Measurements from ENCODE around the gene ACE. TPM values are rescaled to one million over a fixed set of nuclear protein-coding genes. Genes with fewer than 3 reads are reported as not detected.
A peak's percentile ranks its signal among the peaks of the same experiment; 100 is the strongest.

The ACE gene
- total RNA-seq, 1 experiment from 2014 or later: 5.4 TPM

DNA sequence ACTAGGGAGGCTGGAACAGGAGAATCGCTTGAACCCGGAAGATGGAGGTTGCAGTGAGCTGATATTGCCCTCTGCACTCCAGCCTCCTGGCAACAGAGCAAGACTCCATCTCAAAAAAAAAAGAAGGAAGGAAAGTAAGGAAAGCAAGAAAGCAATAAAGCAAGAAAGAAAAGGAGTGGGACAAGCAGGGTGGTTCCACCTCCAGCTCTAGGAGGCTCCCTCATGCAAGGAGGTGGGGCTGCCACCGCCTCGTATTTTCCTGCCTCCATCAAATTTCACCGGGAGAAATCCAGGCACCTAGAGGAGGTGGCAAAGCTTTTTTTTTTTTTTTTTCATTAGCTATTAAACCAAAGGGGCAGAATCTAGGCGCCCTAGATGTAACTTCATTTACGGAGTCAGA lies 31.8 kb upstream of the ACE start:
- WGBS (ENCODE audit: extremely low coverage, insufficient read length, low lambda C conversion rate): no CpG with 5 or more reads among the region's 7 CpGs
- no peak overlapping the region for H4K8ac ChIP-seq (replicated peaks; ENCODE audit: insufficient read length, low read depth, low read length)
- H3K18ac ChIP-seq (ENCODE audit: insufficient read length, low read depth, low read length): no peak overlapping the region
- peak overlapping the region; percentile 36 for H3K4me2 ChIP-seq (ENCODE audit: insufficient read depth, insufficient read length, low read length)
- no peaks in the 10 kb centered on the region for H3K9me3 ChIP-seq (ENCODE audit: control insufficient read depth, low read depth, low read length)
- H3K56ac ChIP-seq (ENCODE audit: insufficient read length, low read depth, low read length): no peak overlapping the region
- peaks cover 2% of the 10 kb centered on the region; the same call in 1 of the 2 replicates for H3K4me1 ChIP-seq (ENCODE audit: insufficient read depth, low read length)
- Mint-ChIP-seq H3K9me3 (peaks cover 0 to 3% of the 10 kb centered on the region in 2 experiments; a peak in 1 of 5 replicates), H3K4me1 (peaks cover 27 to 41% of the 10 kb centered on the region in 2 experiments), H3K4me3 (peak overlapping the region; percentile 66 to 77), H3K27me3 (ENCODE audit: low read depth) (peaks cover 23% of the 10 kb centered on the region), H3K27ac (no peak overlapping the region), H3K36me3 (ENCODE audit: insufficient read depth in 1 of 3, low read depth in 3 of 3) (0 out of 7 replicates have a peak, but pooled peaks cover 0 to 4% (median 0%) of the 10 kb centered on the region in 3 experiments)
- no peak for DNase-seq
- H2BK15ac ChIP-seq (ENCODE audit: low read depth, low read length): no peak overlapping the region
- no peak overlapping the region for H3K4ac ChIP-seq (ENCODE audit: low read depth, low read length)
- TF ChIP-seq, protein P1, sequence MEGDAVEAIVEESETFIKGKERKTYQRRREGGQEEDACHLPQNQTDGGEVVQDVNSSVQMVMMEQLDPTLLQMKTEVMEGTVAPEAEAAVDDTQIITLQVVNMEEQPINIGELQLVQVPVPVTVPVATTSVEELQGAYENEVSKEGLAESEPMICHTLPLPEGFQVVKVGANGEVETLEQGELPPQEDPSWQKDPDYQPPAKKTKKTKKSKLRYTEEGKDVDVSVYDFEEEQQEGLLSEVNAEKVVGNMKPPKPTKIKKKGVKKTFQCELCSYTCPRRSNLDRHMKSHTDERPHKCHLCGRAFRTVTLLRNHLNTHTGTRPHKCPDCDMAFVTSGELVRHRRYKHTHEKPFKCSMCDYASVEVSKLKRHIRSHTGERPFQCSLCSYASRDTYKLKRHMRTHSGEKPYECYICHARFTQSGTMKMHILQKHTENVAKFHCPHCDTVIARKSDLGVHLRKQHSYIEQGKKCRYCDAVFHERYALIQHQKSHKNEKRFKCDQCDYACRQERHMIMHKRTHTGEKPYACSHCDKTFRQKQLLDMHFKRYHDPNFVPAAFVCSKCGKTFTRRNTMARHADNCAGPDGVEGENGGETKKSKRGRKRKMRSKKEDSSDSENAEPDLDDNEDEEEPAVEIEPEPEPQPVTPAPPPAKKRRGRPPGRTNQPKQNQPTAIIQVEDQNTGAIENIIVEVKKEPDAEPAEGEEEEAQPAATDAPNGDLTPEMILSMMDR (conservative IDR thresholded peaks at IDR 0.05): no peak
- H4K20me1 ChIP-seq (ENCODE audit: control insufficient read depth, insufficient read depth, insufficient read length): peaks cover 4% of the 10 kb centered on the region
- peaks cover 14% of the 10 kb centered on the region for H3K23me2 ChIP-seq (ENCODE audit: insufficient read length, low read depth, low read length, poor library complexity, severe bottlenecking)
- no peak overlapping the region for H3K14ac ChIP-seq (ENCODE audit: insufficient read depth, low read length)
- H3T11ph ChIP-seq (ENCODE audit: low read length): no peak overlapping the region
- no peak overlapping the region for H2BK20ac ChIP-seq (ENCODE audit: low read depth, low read length, poor library complexity, severe bottlenecking)
- H2AK5ac ChIP-seq (ENCODE audit: insufficient read length, low read length): no peak overlapping the region
- H2AFZ ChIP-seq (ENCODE audit: low read length): no peak overlapping the region
- H3K79me1 ChIP-seq (ENCODE audit: insufficient read depth, low read depth, low read length, poor library complexity, severe bottlenecking): no peaks in the 10 kb centered on the region
- H4K91ac ChIP-seq (ENCODE audit: insufficient read length, low read depth, low read length): no peak overlapping the region
- no peak overlapping the region for H4K5ac ChIP-seq (ENCODE audit: insufficient read length, low read depth, low read length)
- H2BK120ac ChIP-seq (ENCODE audit: low read depth, low read length, poor library complexity, severe bottlenecking): no peak overlapping the region
- H3K27ac ChIP-seq (ENCODE audit: insufficient read length, low read depth, low read length): no peak overlapping the region
- H3K27me3 ChIP-seq (ENCODE audit: insufficient read depth, low read length): no peaks in the 10 kb centered on the region; the same call in 1 of the 2 replicates
- H2BK5ac ChIP-seq (ENCODE audit: insufficient read length, low read length): no peak overlapping the region
- no peak overlapping the region for H3K9ac ChIP-seq (ENCODE audit: extremely low read depth, insufficient read length, low read length)
- no peaks in the 10 kb centered on the region for H3K79me2 ChIP-seq (ENCODE audit: insufficient read depth, low read length)
- H3K23ac ChIP-seq (ENCODE audit: insufficient read length, low read depth, low read length): no peak overlapping the region
- no peak overlapping the region for H2BK12ac ChIP-seq (ENCODE audit: insufficient read length, low read depth, low read length)

All from H9 (cell line).